ENCODE data around the gene SLC19A2. TPM values are rescaled to one million over a fixed set of nuclear protein-coding genes. Genes with fewer than 3 reads are reported as not detected.

The SLC19A2 gene
- polyA plus RNA-seq, 1 donor from 2014 or later: 45.8 TPM

DNA sequence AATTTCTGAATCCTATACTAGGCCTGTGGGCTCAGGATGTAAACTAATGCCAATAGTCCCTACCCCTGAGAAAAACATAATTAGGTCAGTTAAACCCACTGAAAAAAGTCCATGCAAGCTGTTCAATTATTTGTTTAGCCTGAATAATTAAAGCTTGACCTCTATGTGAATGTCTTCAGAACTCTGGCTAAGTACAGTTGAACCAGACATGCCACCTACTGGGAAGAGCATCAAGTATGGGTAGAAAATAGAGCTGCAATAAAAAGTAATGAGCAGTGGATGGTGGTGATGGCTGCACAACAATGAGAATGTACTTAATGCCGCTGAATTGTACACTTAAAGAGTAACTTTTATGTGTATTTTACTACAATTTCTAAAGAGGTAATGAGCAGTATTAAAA is 23.6 kb upstream of the SLC19A2 start:
- Histone ChIP-seq H4K20me1 (ENCODE audit: insufficient read depth) (no peaks in the 10 kb centered on the region), H2AFZ (ENCODE audit: low read depth, low read length) (no peak overlapping the region), H3K27ac (ENCODE audit: low read length) (no peak overlapping the region), H3K4me2 (ENCODE audit: low read length) (no peak overlapping the region), H3K9me2 (ENCODE audit: insufficient read depth, low read length) (no peaks in the 10 kb centered on the region), H3K36me3 (ENCODE audit: insufficient read depth, low read length) (no peaks in the 10 kb centered on the region), H3K4me3 (ENCODE audit: low read length) (no peak overlapping the region), H3K9ac (ENCODE audit: low read length) (no peak overlapping the region), H3K9me3 (ENCODE audit: low read length) (no peaks in the 10 kb centered on the region), H3F3A (ENCODE audit: insufficient read depth, low read length, poor library complexity, severe bottlenecking) (no peaks in the 10 kb centered on the region), H3K79me2 (replicated peaks; ENCODE audit: insufficient read depth, low read length) (no peaks in the 10 kb centered on the region), H3K27me3 (ENCODE audit: insufficient read depth, low read depth, low read length) (no peaks in the 10 kb centered on the region)
- TF ChIP-seq, protein P1, sequence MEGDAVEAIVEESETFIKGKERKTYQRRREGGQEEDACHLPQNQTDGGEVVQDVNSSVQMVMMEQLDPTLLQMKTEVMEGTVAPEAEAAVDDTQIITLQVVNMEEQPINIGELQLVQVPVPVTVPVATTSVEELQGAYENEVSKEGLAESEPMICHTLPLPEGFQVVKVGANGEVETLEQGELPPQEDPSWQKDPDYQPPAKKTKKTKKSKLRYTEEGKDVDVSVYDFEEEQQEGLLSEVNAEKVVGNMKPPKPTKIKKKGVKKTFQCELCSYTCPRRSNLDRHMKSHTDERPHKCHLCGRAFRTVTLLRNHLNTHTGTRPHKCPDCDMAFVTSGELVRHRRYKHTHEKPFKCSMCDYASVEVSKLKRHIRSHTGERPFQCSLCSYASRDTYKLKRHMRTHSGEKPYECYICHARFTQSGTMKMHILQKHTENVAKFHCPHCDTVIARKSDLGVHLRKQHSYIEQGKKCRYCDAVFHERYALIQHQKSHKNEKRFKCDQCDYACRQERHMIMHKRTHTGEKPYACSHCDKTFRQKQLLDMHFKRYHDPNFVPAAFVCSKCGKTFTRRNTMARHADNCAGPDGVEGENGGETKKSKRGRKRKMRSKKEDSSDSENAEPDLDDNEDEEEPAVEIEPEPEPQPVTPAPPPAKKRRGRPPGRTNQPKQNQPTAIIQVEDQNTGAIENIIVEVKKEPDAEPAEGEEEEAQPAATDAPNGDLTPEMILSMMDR (IDR thresholded peaks at IDR 0.05; ENCODE audit: poor library complexity, severe bottlenecking): no peak
- TF ChIP-seq EZH2 (IDR thresholded peaks at IDR 0.05; ENCODE audit: borderline replicate concordance, insufficient read depth, low read length, poor library complexity, severe bottlenecking) (no peak), SMC3 (conservative IDR thresholded peaks at IDR 0.05; ENCODE audit: poor library complexity) (no peak), TAF1 (IDR thresholded peaks at IDR 0.05; ENCODE audit: low read depth) (no peak), MXI1 (conservative IDR thresholded peaks at IDR 0.05; ENCODE audit: poor library complexity, severe bottlenecking) (no peak), POLR2AphosphoS5 (IDR thresholded peaks at IDR 0.05) (no peak), EP300 (conservative IDR thresholded peaks at IDR 0.05; ENCODE audit: poor library complexity, severe bottlenecking) (no peak), RAD21 (conservative IDR thresholded peaks at IDR 0.05) (no peak)
- TF ChIP-seq, protein P2, sequence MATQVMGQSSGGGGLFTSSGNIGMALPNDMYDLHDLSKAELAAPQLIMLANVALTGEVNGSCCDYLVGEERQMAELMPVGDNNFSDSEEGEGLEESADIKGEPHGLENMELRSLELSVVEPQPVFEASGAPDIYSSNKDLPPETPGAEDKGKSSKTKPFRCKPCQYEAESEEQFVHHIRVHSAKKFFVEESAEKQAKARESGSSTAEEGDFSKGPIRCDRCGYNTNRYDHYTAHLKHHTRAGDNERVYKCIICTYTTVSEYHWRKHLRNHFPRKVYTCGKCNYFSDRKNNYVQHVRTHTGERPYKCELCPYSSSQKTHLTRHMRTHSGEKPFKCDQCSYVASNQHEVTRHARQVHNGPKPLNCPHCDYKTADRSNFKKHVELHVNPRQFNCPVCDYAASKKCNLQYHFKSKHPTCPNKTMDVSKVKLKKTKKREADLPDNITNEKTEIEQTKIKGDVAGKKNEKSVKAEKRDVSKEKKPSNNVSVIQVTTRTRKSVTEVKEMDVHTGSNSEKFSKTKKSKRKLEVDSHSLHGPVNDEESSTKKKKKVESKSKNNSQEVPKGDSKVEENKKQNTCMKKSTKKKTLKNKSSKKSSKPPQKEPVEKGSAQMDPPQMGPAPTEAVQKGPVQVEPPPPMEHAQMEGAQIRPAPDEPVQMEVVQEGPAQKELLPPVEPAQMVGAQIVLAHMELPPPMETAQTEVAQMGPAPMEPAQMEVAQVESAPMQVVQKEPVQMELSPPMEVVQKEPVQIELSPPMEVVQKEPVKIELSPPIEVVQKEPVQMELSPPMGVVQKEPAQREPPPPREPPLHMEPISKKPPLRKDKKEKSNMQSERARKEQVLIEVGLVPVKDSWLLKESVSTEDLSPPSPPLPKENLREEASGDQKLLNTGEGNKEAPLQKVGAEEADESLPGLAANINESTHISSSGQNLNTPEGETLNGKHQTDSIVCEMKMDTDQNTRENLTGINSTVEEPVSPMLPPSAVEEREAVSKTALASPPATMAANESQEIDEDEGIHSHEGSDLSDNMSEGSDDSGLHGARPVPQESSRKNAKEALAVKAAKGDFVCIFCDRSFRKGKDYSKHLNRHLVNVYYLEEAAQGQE (IDR thresholded peaks at IDR 0.05; ENCODE audit: borderline replicate concordance): no peak

DNA sequence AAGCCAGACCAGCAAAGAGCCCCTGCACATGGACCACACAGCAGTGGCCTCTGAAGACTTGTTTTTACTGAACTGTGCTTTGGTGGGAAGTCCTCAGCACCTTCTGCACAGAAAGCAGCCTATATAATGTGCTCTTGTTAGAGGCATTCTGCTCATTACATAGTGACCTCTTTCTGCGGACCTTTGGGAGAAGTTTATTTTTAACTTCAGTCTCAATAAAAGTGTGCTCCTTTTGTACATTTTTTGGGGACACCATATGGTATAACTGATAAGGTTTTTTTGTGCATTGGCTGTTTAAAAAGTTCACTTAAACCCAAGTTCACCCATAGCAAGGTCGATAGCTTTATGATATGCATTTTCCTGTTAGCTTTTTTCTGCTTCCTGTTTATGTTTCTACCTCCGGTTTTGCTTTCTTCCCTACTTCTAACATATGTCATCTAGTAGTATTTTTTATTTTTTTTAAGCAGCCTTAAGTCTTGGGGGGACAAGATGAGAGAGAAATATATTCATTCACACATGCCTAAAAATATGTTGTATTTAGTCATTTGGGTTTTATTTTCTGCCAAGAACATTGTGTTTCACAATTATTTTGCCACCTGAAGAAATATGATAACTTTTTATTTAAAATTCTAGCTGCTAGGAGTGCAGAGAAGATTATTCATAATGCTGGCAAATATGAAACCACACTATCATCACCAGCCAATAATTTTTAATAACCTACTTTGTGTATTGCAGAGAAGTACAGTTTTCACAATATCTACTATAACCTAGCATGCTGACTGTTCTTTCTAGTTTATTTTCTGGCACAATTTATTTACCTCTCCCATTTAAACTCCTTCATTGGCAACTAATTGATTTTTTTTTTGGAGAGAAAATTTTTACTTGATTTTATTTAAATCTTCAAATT is 22.9 kb upstream of the SLC19A2 start:
- Histone ChIP-seq H3K9me3 (ENCODE audit: low read length) (no peaks in the 10 kb centered on the region), H3K27ac (ENCODE audit: low read length) (no peak overlapping the region), H3K27me3 (ENCODE audit: insufficient read depth, low read depth, low read length) (no peaks in the 10 kb centered on the region), H2AFZ (ENCODE audit: low read depth, low read length) (no peak overlapping the region), H3K9me2 (ENCODE audit: insufficient read depth, low read length) (no peaks in the 10 kb centered on the region), H4K20me1 (ENCODE audit: insufficient read depth) (no peaks in the 10 kb centered on the region), H3F3A (ENCODE audit: insufficient read depth, low read length, poor library complexity, severe bottlenecking) (no peaks in the 10 kb centered on the region), H3K9ac (ENCODE audit: low read length) (no peak overlapping the region), H3K79me2 (replicated peaks; ENCODE audit: insufficient read depth, low read length) (no peaks in the 10 kb centered on the region), H3K4me3 (ENCODE audit: low read length) (no peak overlapping the region), H3K36me3 (ENCODE audit: insufficient read depth, low read length) (no peaks in the 10 kb centered on the region), H3K4me2 (ENCODE audit: low read length) (no peak overlapping the region)
- TF ChIP-seq, protein P1 (IDR thresholded peaks at IDR 0.05; ENCODE audit: poor library complexity, severe bottlenecking): no peak
- no peak for TF ChIP-seq SMC3 (conservative IDR thresholded peaks at IDR 0.05; ENCODE audit: poor library complexity)
- TF ChIP-seq EP300 (conservative IDR thresholded peaks at IDR 0.05; ENCODE audit: poor library complexity, severe bottlenecking): no peak
- TF ChIP-seq EZH2 (IDR thresholded peaks at IDR 0.05; ENCODE audit: borderline replicate concordance, insufficient read depth, low read length, poor library complexity, severe bottlenecking): no peak
- TF ChIP-seq POLR2AphosphoS5 (IDR thresholded peaks at IDR 0.05): no peak
- no peak for TF ChIP-seq MXI1 (conservative IDR thresholded peaks at IDR 0.05; ENCODE audit: poor library complexity, severe bottlenecking)
